Measurements from ENCODE around the gene TMEM178A. TPM values are rescaled to one million over a fixed set of nuclear protein-coding genes. Genes with fewer than 3 reads are reported as not detected.

TMEM178A gene
- polyA plus RNA-seq, 1 donor: 15.2 TPM

DNA sequence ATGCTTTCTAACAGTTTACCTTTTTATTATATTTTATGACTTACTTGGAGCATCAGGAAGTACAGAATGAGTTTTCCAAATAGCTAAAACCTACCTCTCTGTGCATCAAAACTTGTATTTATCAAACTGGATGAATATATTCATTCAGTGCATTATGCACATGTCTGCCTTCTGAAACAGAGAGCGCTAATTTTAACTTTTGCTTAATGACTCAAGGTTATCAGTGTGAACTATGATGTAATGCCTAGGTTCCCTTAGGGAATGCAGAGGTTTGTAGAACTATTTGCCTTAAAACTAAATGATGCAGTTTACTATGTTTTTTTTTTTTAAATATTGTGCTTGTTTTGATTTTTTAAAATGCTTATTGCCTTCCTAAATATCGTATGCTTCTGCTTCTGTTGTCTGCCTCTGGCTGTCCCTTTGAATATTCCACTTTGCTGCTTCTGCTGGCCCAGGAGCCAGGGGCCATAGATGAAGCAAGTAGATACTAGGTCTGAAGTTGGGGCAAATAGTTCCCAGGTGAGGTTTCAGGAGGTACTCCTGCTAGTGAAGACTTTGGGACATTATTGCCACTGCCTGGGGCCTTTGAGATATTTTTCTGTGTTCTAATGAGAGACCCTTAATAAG, 16.5 kb downstream of the TMEM178A start:
- no peak for DNase-seq

DNA sequence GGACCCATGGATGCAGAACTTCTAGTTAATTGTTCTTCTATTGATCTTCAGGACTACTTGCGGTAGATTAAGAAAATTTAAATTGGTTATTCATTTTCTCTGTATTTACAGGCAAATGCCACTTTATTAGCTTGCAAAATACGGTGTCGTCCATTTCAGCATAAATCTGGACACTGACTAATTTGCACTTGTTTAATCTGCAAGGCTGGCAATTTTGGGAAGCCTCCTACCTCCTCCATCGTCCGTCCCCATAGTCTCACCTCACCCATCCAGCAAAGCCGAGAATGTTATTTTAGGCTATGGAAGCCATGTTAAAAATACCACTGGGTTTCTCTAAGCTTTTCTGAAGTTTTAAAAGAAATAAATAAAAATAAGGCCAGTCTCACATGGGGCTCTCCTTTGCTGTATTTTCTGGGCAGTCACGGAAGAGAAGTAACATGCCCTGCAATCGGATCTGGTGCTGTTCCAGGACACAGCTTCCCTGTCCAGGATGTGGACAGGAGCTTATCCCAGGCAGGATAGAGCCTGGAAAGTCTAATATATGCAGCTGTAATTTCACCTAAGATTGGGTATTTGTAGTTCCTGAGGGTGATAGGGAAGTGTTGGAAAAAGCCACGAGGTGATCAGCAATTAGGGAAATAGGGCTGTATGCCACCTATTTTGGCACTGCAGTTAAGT, 17.4 kb downstream of the TMEM178A start:
- no peak for DNase-seq

- no peak for DNase-seq
Measured at GRCh38 chr2:39684464-39684863, 18.7 kb downstream of the TMEM178A start.

- no peak for DNase-seq
Measured at GRCh38 chr2:39685126-39685525, 19.4 kb downstream of the TMEM178A start.

- DNase-seq: no peak
Measured at GRCh38 chr2:39686456-39686855, 20.7 kb downstream of the TMEM178A start.

DNA sequence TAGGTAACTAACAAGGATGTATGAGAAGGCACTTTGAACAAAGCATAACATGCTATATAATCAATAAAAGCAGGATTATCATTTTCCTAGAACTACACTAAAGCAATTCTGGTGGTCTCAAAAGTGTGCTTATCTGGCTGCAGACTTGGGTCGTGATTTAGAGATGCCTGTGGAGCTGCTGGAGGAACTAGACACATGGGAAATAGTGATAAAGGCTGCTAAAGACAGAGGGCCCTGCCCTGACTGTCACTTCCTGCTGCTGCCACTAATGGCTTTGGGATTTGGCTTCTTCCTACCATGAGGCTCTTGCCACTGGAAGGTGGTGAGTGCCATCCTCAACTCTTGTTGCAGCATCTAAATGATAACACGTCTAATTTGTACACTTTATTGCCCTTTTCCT, 22.5 kb downstream of the TMEM178A start:
- no peak for DNase-seq

GRCh38 chr2:39689272-39689841, 23.6 kb downstream of the TMEM178A start:
- no peak for DNase-seq

DNA sequence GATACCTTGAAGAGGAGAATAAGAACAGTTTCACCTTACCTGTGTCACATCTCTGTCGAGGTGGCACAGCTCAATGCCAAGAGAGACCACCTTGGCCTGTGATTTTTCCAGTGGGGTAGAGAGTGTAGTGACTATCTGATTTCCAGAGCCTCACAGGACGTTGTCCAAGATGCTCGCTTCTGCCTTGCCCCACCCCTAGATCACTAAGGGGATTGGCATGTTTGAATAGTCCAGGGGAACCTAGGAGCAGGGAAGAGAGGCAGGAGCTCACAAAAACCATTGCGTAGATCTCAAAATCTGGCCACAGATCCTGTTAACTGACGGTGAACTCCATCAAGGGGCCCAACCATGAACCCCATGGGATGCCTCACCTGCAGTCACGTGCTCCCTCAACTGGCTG, 24.2 kb downstream of the TMEM178A start:
- DNase-seq: no peak

DNA sequence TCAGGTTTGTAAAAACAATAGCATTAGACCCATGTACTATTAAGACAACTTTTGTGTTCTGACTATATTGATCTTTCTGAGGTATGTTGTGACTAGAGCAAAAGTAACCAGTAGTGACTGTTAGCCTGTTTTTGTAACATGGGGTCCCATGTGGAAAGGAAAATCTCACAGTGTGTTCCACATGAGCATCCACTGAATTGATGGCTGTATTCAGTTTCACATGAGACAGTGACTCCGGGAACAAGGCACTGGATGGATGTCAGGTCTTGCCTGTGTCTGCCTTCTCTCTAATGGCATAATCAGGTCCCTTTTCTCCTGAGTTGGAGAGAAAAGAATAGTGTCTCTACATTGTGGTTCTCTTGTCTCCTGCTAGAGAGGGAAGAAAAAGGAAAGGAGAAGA, 27.5 kb downstream of the TMEM178A start:
- no peak for DNase-seq

DNA sequence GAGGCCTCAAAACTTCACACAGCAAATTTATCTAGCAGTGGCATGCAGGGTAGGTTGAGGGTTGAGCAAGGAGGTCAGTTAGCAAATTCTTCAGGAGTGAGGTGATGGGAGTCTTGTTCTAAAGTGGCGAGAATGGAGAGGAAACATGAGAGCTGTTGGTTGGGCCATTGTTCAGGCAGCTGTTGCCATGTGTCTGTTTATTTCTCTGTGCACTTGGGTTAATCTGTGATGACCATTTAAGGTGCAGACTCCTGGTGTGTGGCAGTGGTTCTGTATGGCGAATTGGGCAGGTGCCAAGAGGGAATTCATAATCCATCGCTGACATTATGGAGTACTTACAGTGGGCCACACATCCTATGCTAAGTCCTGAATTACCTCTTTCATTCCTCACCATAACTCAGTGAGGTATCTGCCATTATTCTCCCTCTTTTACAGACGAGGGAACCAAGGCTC, 30.4 kb downstream of the TMEM178A start:
- no peak for DNase-seq

DNA sequence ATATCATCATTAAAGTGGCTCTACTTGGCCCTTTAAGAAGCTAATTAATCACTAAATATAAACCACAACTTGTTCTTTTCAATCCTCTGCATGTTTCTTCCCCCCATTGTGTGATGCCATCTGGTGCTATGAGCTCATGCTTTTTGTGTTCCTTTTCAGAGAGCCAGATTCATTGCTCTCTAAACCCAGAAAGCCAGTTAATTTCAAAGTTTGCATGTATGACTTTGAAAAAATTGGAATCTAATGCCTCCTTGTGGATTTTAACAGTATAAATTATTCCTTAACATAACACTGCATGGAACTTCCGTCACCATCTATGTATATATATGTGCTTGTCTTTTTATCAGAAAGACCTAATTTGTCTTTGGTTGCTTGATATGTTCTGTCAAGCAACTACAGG, 31.1 kb downstream of the TMEM178A start:
- DNase-seq: peak; percentile 22

- DNase-seq: peak; percentile 52
Measured at GRCh38 chr2:39697454-39697853, 31.7 kb downstream of the TMEM178A start.

GRCh38 chr2:39701137-39701536, 35.4 kb downstream of the TMEM178A start:
- no peak for DNase-seq

GRCh38 chr2:39703181-39703872, 37.6 kb downstream of the TMEM178A start:
- no peak for DNase-seq

DNA sequence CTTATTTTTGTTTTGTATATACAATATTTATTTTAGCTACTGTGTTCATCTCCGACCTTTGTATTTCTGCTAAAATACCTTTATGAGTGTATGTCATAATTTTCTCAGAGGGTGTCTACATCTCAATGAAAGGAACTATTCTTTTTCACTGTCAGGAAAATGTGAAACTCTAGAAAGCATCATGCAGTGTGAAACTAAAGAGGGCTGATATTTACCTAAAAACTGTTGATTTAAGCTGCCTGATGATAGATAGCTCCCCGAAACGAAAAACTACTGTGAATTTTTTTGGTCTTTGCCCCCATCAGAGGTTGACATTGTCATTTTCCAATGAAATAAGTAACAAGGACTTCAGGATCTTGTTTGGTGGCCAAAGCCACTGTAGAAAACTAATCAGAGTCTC, 38.8 kb downstream of the TMEM178A start:
- no peak for DNase-seq

DNA sequence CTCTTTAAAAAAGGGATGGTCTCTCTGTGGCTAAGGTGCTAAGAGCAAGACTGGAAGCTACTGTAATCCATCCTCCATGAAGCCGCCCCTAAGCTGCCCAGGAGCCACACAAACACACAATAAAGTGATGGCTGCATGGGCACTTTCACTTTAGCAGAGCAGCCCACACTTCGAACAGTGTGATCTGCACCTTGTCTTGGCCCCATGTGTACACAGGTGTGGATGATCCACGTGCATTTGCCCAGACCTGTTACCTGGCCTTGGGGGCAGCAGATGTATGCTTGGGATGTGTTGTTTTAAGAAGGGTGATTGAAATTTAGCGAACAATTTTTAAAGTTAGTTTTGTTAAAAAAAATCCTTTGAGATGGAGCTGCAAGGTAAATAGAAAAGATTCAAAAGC, 39.9 kb downstream of the TMEM178A start:
- no peak for DNase-seq

DNA sequence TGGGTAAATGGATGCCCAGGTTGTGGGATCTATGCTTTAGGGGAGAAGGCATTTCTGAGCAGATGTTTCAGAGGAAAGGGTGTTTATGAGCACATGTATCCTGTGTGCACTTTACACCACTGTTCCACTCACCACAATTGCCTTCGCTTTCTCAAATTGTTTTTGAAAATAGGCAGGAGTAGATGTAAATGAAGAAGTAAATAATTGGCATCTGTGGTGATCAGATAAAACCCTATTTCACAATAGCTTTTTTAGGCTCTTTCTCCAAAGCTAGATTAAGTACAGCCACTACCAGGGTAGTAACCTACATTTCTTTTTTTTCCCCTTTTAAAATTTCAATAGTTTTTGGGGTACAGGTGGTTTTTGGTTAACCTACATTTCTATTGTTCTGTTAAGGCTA, 40.6 kb downstream of the TMEM178A start:
- no peak for DNase-seq

GRCh38 chr2:39706945-39707344, 41.2 kb downstream of the TMEM178A start:
- DNase-seq: no peak

GRCh38 chr2:39708003-39708402, 42.3 kb downstream of the TMEM178A start:
- no peak for DNase-seq

DNA sequence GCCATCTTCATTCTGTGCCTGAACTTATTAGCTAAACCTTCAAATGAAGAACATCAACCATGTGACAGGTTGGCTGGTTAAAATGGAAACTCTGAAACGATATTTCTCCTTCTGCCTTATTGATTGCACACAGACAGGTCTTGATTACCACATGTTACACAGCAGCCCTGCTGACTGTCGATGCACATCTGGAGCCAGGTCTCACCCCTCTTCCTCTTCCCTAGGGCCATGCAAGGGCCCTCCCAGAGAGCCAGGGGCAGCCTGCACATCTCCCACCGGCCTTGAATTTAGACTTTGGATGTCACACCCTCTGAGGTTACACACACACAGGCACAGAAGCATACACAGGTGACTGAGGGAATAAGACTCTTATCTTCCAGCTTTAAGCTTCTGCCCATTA, 45.1 kb downstream of the TMEM178A start:
- no peak for DNase-seq

DNA sequence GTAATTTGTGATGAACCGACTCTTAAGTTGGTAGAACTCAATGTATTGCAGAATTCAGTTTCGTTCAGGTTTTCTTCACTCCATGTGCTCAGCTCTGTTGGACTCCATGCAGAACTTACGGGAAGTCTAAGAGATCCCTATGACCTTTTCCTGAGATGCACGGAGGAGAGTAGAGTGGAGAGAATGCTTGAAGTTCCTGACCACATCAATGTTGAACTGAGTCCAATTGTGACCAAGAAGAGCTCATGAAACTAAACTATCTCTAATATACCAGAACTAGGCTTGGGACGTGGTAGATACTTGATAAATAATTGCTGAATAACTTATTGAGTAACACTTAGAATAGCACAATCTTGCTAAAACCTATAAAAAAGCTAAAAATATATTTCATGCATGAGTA, 47.2 kb downstream of the TMEM178A start:
- DNase-seq: no peak

- no peak for DNase-seq
Measured at GRCh38 chr2:39715095-39715494, 49.4 kb downstream of the TMEM178A start.

DNA sequence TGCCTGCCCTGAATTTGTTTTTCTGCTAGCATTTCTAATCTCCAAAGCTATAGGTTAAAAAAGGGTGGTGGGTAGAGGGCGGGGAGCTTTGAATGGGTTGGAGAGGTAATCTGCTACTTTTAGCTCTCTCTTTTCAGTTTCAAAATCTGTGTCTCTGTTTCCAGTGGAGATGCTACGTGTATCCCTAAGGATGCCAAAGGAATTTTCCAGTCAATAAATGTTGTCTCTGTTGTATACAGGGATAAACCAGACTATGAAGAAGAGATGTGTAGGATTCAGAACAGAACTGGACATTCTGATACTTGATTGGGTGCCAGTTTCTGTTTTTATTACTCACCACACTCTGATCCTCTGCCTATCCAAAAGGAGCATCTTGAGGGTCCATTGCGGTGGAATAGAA, 50.1 kb downstream of the TMEM178A start:
- DNase-seq: no peak

DNA sequence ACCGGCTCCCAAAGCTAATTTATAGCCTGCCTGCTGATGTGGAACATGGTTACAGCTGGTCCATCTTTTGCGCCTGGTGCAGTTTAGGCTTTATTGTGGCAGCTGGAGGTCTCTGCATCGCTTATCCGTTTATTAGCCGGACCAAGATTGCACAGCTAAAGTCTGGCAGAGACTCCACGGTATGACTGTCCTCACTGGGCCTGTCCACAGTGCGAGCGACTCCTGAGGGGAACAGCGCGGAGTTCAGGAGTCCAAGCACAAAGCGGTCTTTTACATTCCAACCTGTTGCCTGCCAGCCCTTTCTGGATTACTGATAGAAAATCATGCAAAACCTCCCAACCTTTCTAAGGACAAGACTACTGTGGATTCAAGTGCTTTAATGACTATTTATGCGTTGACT, 51.4 kb downstream of the TMEM178A start:
- no peak for DNase-seq
